DOHH2 (cell line): ENCODE data around the gene TRIM16.
"Not testable (repeated sequence)": the region's sequence is repeated elsewhere in the genome, so short reads cannot be mapped to it uniquely, and the experiment has no call there.

Experiments
- CTCF ChIP-seq: fragments of 200-600 bp; sonication (generic); IDR thresholded peaks from one replicate; pipeline ENCODE4 v1.5.1; 2014; ENCODE audit warnings: antibody characterized with exemption, mild to moderate bottlenecking, low read depth, low read length; ENCODE audit not compliant: poor library complexity, severe bottlenecking
- EZH2phosphoT487 ChIP-seq: fragments of 200-600 bp; sonication (generic); IDR thresholded peaks from 2 replicates; pipeline ENCODE4 v1.6.1; 2017; ENCODE audit warnings: borderline replicate concordance, mild to moderate bottlenecking, antibody characterized with exemption, low read length, moderate library complexity, mixed read lengths

- TF ChIP-seq CTCF, EZH2phosphoT487: not testable (repeated sequence)
Observed at GRCh38 chr17:15675991-15676390, 8.1 kb downstream of the TRIM16 start.
